Small intestine (tissue), 7 donors: ENCODE data around the gene CAMK2D. TPM values are rescaled to one million over a fixed set of nuclear protein-coding genes. Genes with fewer than 3 reads are reported as not detected.

ENCODE experiments used
- DNase-seq, 2 donors: peaks; one replicate each; pipeline versions ENCODE4 v3.0.0 to v3.0.0-alpha.2; 2013
- FAIRE-seq: peaks from 2 replicates; lab custom pipeline; 2012; peaks lifted over from hg19 to GRCh38; lab: Jason Lieb, UNC
- H3K27ac ChIP-seq, 3 donors: one replicate each; pipeline ENCODE4 v1.5.1; 2013; ENCODE audit warnings: low read length in 2 of 3, mild to moderate bottlenecking in 2 of 3, control low read depth in 1 of 3, inconsistent platforms in 1 of 3, low read depth in 1 of 3, moderate library complexity in 1 of 3
- H3K27me3 ChIP-seq, 3 donors: one replicate each; pipeline ENCODE4 v1.6.1; 2013; ENCODE audit warnings: low read length in 3 of 3, inconsistent platforms in 1 of 3; ENCODE audit not compliant: control insufficient read depth in 3 of 3, insufficient read depth in 3 of 3
- H3K36me3 ChIP-seq, 3 donors: one replicate each; pipeline ENCODE4 v1.6.1; 2013; ENCODE audit warnings: low read length in 3 of 3, inconsistent platforms in 1 of 3, low read depth in 1 of 3, mild to moderate bottlenecking in 1 of 3, moderate library complexity in 1 of 3; ENCODE audit not compliant: control insufficient read depth in 3 of 3, insufficient read depth in 2 of 3
- H3K4me1 ChIP-seq, 3 donors: one replicate each; pipeline ENCODE4 v1.6.1; 2013; ENCODE audit warnings: low read length in 2 of 3, inconsistent platforms in 1 of 3, low read depth in 1 of 3, mild to moderate bottlenecking in 1 of 3, moderate library complexity in 1 of 3; ENCODE audit not compliant: control insufficient read depth in 3 of 3, insufficient read depth in 2 of 3
- H3K4me3 ChIP-seq, 3 donors: one replicate each; pipeline ENCODE4 v1.5.1; 2013; ENCODE audit warnings: low read length in 3 of 3, control low read depth in 1 of 3, inconsistent platforms in 1 of 3, low read depth in 1 of 3, mild to moderate bottlenecking in 1 of 3, moderate library complexity in 1 of 3
- H3K9me3 ChIP-seq, 2 donors: one replicate each; pipeline ENCODE4 v1.6.1; 2013; ENCODE audit warnings: low read depth in 1 of 2, low read length in 1 of 2; ENCODE audit not compliant: control insufficient read depth in 2 of 2, insufficient read depth in 1 of 2
- WGBS, 3 donors: extraction: QIAGEN DNeasy Blood & Tissue Kit; methylation state at CpG; one replicate each; pipeline ENCODE4 v1.1.7; 2013; 5-methylcytosine and 5-hydroxymethylcytosine counted together
- polyA plus RNA-seq, 4 donors: library from polyadenylated mRNA; stranded (reverse) in 3 of 4; unstranded in 1 of 4; fragments of 200-250 nt in 3 of 4; fragments of 120-200 nt in 1 of 4; gene quantifications; one replicate each; pipeline versions ENCODE4 v1.2.1 to v1.2.3, GENCODE V29; 2013
- donor health status: healthy with polysubstance abuse.
- donor health status: control.
- donor health status: control.
- donor health status: Bipolar disorder and iron deficiency.
- donor health status: healthy.

Gene CAMK2D
- polyA plus RNA-seq, 4 donors, result 21.1 to 81.1 (median 24.0) TPM

- no peak for FAIRE-seq
- Histone ChIP-seq H3K36me3 (peaks cover 0 to 14% (median 12%) of the 10 kb centered on the region in 3 donors), H3K27me3 (no peaks in the 10 kb centered on the region), H3K4me3 (no peak overlapping the region), H3K4me1 (no peaks in the 10 kb centered on the region), H3K27ac (no peak overlapping the region), H3K9me3 (peaks cover 0 to 3% of the 10 kb centered on the region in 2 donors)
- no peak for DNase-seq
- 48 to 75% (median 51%) methylated on average over 2 of the region's 2 CpGs for WGBS, 3 donors
Measured at GRCh38 chr4:113496698-113497097, 264.8 kb downstream of the CAMK2D start.

- DNase-seq (no peak), FAIRE-seq (no peak)
- no peaks in the 10 kb centered on the region for H3K27me3 ChIP-seq
- H3K9me3 ChIP-seq, result peaks cover 0 to 3% of the 10 kb centered on the region in 2 donors
- WGBS, 3 donors, result 96 to 99% (median 98%) methylated on average over 6 of the region's 6 CpGs
- peaks cover 0 to 14% (median 12%) of the 10 kb centered on the region in 3 donors for H3K36me3 ChIP-seq
- no peaks in the 10 kb centered on the region for H3K4me1 ChIP-seq
- no peak overlapping the region for H3K4me3 ChIP-seq
- no peak overlapping the region for H3K27ac ChIP-seq
Measured at GRCh38 chr4:113495790-113496189, 265.7 kb downstream of the CAMK2D start.

GRCh38 chr4:113483131-113483530 lies 278.4 kb downstream of the CAMK2D start:
- WGBS, 3 donors, result 99% methylated on average over 6 of the region's 6 CpGs
- FAIRE-seq, result no peak
- H3K36me3 ChIP-seq, result peaks cover 0 to 16% (median 0%) of the 10 kb centered on the region in 3 donors
- H3K27me3 ChIP-seq, result no peaks in the 10 kb centered on the region
- no peak for DNase-seq
- no peaks in the 10 kb centered on the region for H3K4me1 ChIP-seq
- no peaks in the 10 kb centered on the region for H3K9me3 ChIP-seq
- no peak overlapping the region for H3K4me3 ChIP-seq
- no peak overlapping the region for H3K27ac ChIP-seq

GRCh38 chr4:113482325-113482724 lies 279.2 kb downstream of the CAMK2D start:
- Histone ChIP-seq H3K4me3 (no peak overlapping the region), H3K27me3 (no peaks in the 10 kb centered on the region), H3K36me3 (peaks cover 0 to 19% (median 0%) of the 10 kb centered on the region in 3 donors), H3K9me3 (peaks cover 0 to under 1% of the 10 kb centered on the region in 2 donors), H3K27ac (no peak overlapping the region), H3K4me1 (no peaks in the 10 kb centered on the region)
- DNase-seq, result no peak
- no peak for FAIRE-seq

- Histone ChIP-seq H3K27me3 (no peaks in the 10 kb centered on the region), H3K36me3 (peaks cover 0 to 20% (median 0%) of the 10 kb centered on the region in 3 donors), H3K9me3 (peaks cover 0 to 6% of the 10 kb centered on the region in 2 donors), H3K4me1 (no peaks in the 10 kb centered on the region), H3K27ac (no peak overlapping the region), H3K4me3 (no peak overlapping the region)
- no peak for DNase-seq
- no peak for FAIRE-seq
Measured at GRCh38 chr4:113481820-113482219, 279.7 kb downstream of the CAMK2D start.

- no peaks in the 10 kb centered on the region for H3K27me3 ChIP-seq
- WGBS, 3 donors, result 92 to 98% (median 92%) methylated on average over 12 of the region's 12 CpGs
- no peaks in the 10 kb centered on the region for H3K4me1 ChIP-seq
- DNase-seq, result no peak
- no peak overlapping the region for H3K27ac ChIP-seq
- peaks cover 0 to 17% (median 0%) of the 10 kb centered on the region in 3 donors for H3K36me3 ChIP-seq
- H3K4me3 ChIP-seq, result no peak overlapping the region
- peaks cover 0 to 8% of the 10 kb centered on the region in 2 donors for H3K9me3 ChIP-seq
- no peak for FAIRE-seq
Measured at GRCh38 chr4:113480109-113480508, 281.4 kb downstream of the CAMK2D start.

GRCh38 chr4:113478032-113478431 lies 283.5 kb downstream of the CAMK2D start:
- DNase-seq (no peak), FAIRE-seq (no peak)
- H3K27ac ChIP-seq, result no peak overlapping the region
- 85 to 97% (median 96%) methylated on average over 2 of the region's 2 CpGs for WGBS, 3 donors
- peaks cover 0 to 17% (median 0%) of the 10 kb centered on the region in 3 donors for H3K36me3 ChIP-seq
- H3K4me3 ChIP-seq, result no peak overlapping the region
- H3K9me3 ChIP-seq, result peaks cover 0 to 8% of the 10 kb centered on the region in 2 donors
- H3K27me3 ChIP-seq, result no peaks in the 10 kb centered on the region
- H3K4me1 ChIP-seq, result no peaks in the 10 kb centered on the region

- WGBS, 3 donors, result 90 to 95% (median 90%) methylated on average over 2 of the region's 2 CpGs
- H3K9me3 ChIP-seq, result peaks cover 0 to 8% of the 10 kb centered on the region in 2 donors
- no peak overlapping the region for H3K4me3 ChIP-seq
- no peak overlapping the region for H3K27ac ChIP-seq
- peaks cover 0 to 17% (median 0%) of the 10 kb centered on the region in 3 donors for H3K36me3 ChIP-seq
- H3K27me3 ChIP-seq, result no peaks in the 10 kb centered on the region
- H3K4me1 ChIP-seq, result no peaks in the 10 kb centered on the region
- no peak for DNase-seq
- no peak for FAIRE-seq
Measured at GRCh38 chr4:113476800-113477199, 284.7 kb downstream of the CAMK2D start.

- DNase-seq (no peak), FAIRE-seq (no peak)
- H3K4me3 ChIP-seq, result no peak overlapping the region
- peaks cover 0 to 8% of the 10 kb centered on the region in 2 donors for H3K9me3 ChIP-seq
- H3K36me3 ChIP-seq, result peaks cover 0 to 7% (median 0%) of the 10 kb centered on the region in 3 donors
- peaks cover 0 to 8% (median 0%) of the 10 kb centered on the region in 3 donors for H3K4me1 ChIP-seq
- no peaks in the 10 kb centered on the region for H3K27me3 ChIP-seq
- H3K27ac ChIP-seq, result no peak overlapping the region
Measured at GRCh38 chr4:113474017-113474416, 287.5 kb downstream of the CAMK2D start.
